GM23248 (cell line): ENCODE results near the gene FCER1G.

Experiments
- EZH2 ChIP-seq: fragments of 200-600 bp; sonication (generic); IDR thresholded peaks from 2 replicates; pipeline ENCODE4 v1.6.1; 2018; ENCODE audit warnings: antibody characterized with exemption, mild to moderate bottlenecking; ENCODE audit not compliant: insufficient read depth, poor library complexity, severe bottlenecking
- EZH2phosphoT487 ChIP-seq: fragments of 200-600 bp; sonication (generic); IDR thresholded peaks from 2 replicates; pipeline ENCODE4 v1.6.1; 2018; ENCODE audit warnings: antibody characterized with exemption, moderate library complexity, mild to moderate bottlenecking, low read depth; ENCODE audit not compliant: insufficient read depth

- TF ChIP-seq EZH2: no peak
- TF ChIP-seq EZH2phosphoT487: no peak
Measured at GRCh38 chr1:161219078-161219892, 4.2 kb downstream of the FCER1G start.
